K562 (cell line): ENCODE data around the gene HSD17B10. TPM values are rescaled to one million over a fixed set of nuclear protein-coding genes. Genes with fewer than 3 reads are reported as not detected.

Source experiments
- ATAC-seq: fragments of 200-7000 bp; cut with Tn5 transposase; 3 replicates; pipeline ENCODE4 v1.9.1; 2020; ENCODE audit warnings: moderate library complexity
- BruUV-seq: library from RNA; stranded (reverse); fragments of 400-500 nt; replicated peaks from 2 replicates; lab custom pipeline; 2021; lab: Mats Ljungman, UMichigan
- CTCF ChIA-PET: fragments of 300-600 bp; formaldehyde crosslinking; extraction: SDS; loops from one replicate; lab custom pipeline; 2021; ENCODE audit warnings: low intra/inter-chr PET ratio; lab: Yijun Ruan, JAX
- POLR2A ChIA-PET: fragments of 300-600, 350-650 bp; sonication (Branson Sonifier 250); formaldehyde crosslinking; extraction: SDS; loops from one replicate; lab custom pipeline; 2021; ENCODE audit warnings: antibody characterized with exemption, inconsistent platforms; lab: Yijun Ruan, JAX
- DNase-seq, 4 experiments: peaks; one replicate each; pipeline versions ENCODE4 v3.0.0 to v3.0.0-alpha.2; 2011 to 2018; ENCODE audit warnings: low spot score in 3 of 4, mixed read lengths in 3 of 4; ENCODE audit errors: extremely low read depth in 1 of 4
- FAIRE-seq: peaks from 2 replicates; lab custom pipeline; 2011; peaks lifted over from hg19 to GRCh38; lab: Jason Lieb, UNC
- H2AFZ ChIP-seq: 2 replicates; pipeline ENCODE4 v1.6.0; 2011; ENCODE audit warnings: low read depth, low read length, control low read depth, inconsistent platforms
- H3K27ac ChIP-seq: fragments of 200-600 bp; 3 replicates; pipeline ENCODE4 v1.8.0; 2011; ENCODE audit warnings: low read depth, mild to moderate bottlenecking, control low read depth, inconsistent platforms, low read length, moderate library complexity, mixed read lengths; ENCODE audit errors: extremely low read depth
- H3K27me3 ChIP-seq, 2 experiments: fragments of 300-600 bp in 1 of 2; 2 replicates in 1 of 2; 3 replicates in 1 of 2; pipeline versions ENCODE4 v1.6.0 to v1.8.0; 2011; ENCODE audit warnings: inconsistent platforms in 2 of 2, low read length in 2 of 2, mild to moderate bottlenecking in 1 of 2, mixed read lengths in 1 of 2, moderate library complexity in 1 of 2; ENCODE audit not compliant: control insufficient read depth in 2 of 2, insufficient read depth in 2 of 2
- H3K36me3 ChIP-seq: fragments of 300-600 bp; 3 replicates; pipeline ENCODE4 v1.8.0; 2011; ENCODE audit warnings: mild to moderate bottlenecking, low read length, inconsistent platforms; ENCODE audit not compliant: control insufficient read depth, insufficient read depth
- H3K4me1 ChIP-seq, 2 experiments: fragments of 200-600 bp in 1 of 2; replicated peaks in 1 of 2; 2 replicates in 1 of 2; 3 replicates in 1 of 2; pipeline versions ENCODE4 v1.5.1 to v1.8.0; 2011; ENCODE audit warnings: inconsistent platforms in 2 of 2, low read length in 2 of 2, mild to moderate bottlenecking in 1 of 2, mixed read lengths in 1 of 2, moderate library complexity in 1 of 2; ENCODE audit not compliant: control insufficient read depth in 2 of 2, insufficient read depth in 2 of 2
- H3K4me2 ChIP-seq: 2 replicates; pipeline ENCODE4 v1.6.1; 2011; ENCODE audit warnings: low read length, control low read depth, inconsistent platforms, mixed read lengths; ENCODE audit not compliant: insufficient read depth
- H3K4me3 ChIP-seq: fragments of 200-600 bp; sonication (generic), shearing (Covaris generic); 2 replicates; pipeline ENCODE4 v1.5.1; 2016; ENCODE audit warnings: control low read depth, inconsistent platforms
- H3K79me2 ChIP-seq: fragments of 200-600 bp; 3 replicates; pipeline ENCODE4 v1.8.0; 2011; ENCODE audit warnings: low read length, inconsistent platforms; ENCODE audit not compliant: control insufficient read depth, insufficient read depth
- H3K9ac ChIP-seq, 2 experiments: 2 replicates each; pipeline versions ENCODE4 v1.6.0 to v1.6.1; 2011; ENCODE audit warnings: low read depth in 2 of 2, low read length in 2 of 2, control low read depth in 1 of 2, inconsistent platforms in 1 of 2, mild to moderate bottlenecking in 1 of 2, mixed read lengths in 1 of 2; ENCODE audit not compliant: insufficient read depth in 1 of 2
- H3K9me1 ChIP-seq: one replicate; pipeline ENCODE4 v1.6.0; 2011; ENCODE audit warnings: inconsistent platforms, mild to moderate bottlenecking, low read length, moderate library complexity; ENCODE audit not compliant: control insufficient read depth, insufficient read depth
- H3K9me3 ChIP-seq: replicated peaks from 2 replicates; pipeline ENCODE4 v1.5.1; 2011; ENCODE audit warnings: low read depth, low read length, inconsistent platforms; ENCODE audit not compliant: control insufficient read depth, insufficient read depth
- H4K20me1 ChIP-seq: replicated peaks from 2 replicates; pipeline ENCODE4 v1.6.1; 2011; ENCODE audit warnings: low read length, inconsistent platforms, mixed read lengths; ENCODE audit not compliant: control insufficient read depth, insufficient read depth
- ARID4B ChIP-seq: sonication (generic); formaldehyde crosslinking; IDR thresholded peaks from 2 replicates; pipeline ENCODE4 v1.8.0; 2022; ENCODE audit warnings: mild to moderate bottlenecking, missing genetic modification reagents
- CREB1 ChIP-seq, 2 experiments: sonication (generic) in 1 of 2; formaldehyde crosslinking in 1 of 2; IDR thresholded peaks; 2 replicates each; pipeline versions ENCODE4 v1.6.1 to v1.8.0; 2012 to 2022; ENCODE audit warnings: inconsistent platforms in 1 of 2, mild to moderate bottlenecking in 1 of 2, missing genetic modification reagents in 1 of 2, moderate library complexity in 1 of 2
- E2F4 ChIP-seq: sonication (generic); formaldehyde crosslinking; IDR thresholded peaks from 2 replicates; pipeline ENCODE4 v1.8.0; 2022; ENCODE audit warnings: mild to moderate bottlenecking, low read depth, missing genetic modification reagents
- ELF2 ChIP-seq: fragments of 250-450 bp; sonication (Bioruptor Pico); IDR thresholded peaks from 2 replicates; pipeline ENCODE4 v1.5.0; 2021; ENCODE audit warnings: mild to moderate bottlenecking
- FOXA3 ChIP-seq, 2 experiments: fragments of 450-650 bp in 1 of 2; sonication (generic) in 1 of 2; formaldehyde crosslinking; IDR thresholded peaks in 1 of 2; conservative IDR thresholded peaks in 1 of 2; 2 replicates each; pipeline versions ENCODE4 v1.4.0 to v1.8.0; 2020 to 2022; ENCODE audit warnings: mild to moderate bottlenecking in 2 of 2, missing genetic modification reagents in 1 of 2
- GABPA ChIP-seq: fragments of 200-800 bp; sonication (Bioruptor generic); conservative IDR thresholded peaks from 2 replicates; pipeline ENCODE4 v1.6.1; 2016; ENCODE audit warnings: low read depth, missing genetic modification characterization, missing compliant biosample characterization
- GABPB1 ChIP-seq: sonication (generic); formaldehyde crosslinking; IDR thresholded peaks from 2 replicates; pipeline ENCODE4 v1.8.0; 2022; ENCODE audit warnings: mild to moderate bottlenecking, missing genetic modification reagents
- NCOA1 ChIP-seq: fragments of 450-650 bp; IDR thresholded peaks from 2 replicates; pipeline ENCODE4 v1.6.1; 2016; ENCODE audit warnings: low read depth
- PHF8 ChIP-seq: fragments of 200-600 bp; sonication (generic); IDR thresholded peaks from 2 replicates; pipeline ENCODE4 v1.6.1; 2012; ENCODE audit warnings: mixed run types, mild to moderate bottlenecking, inconsistent platforms, low read length, moderate library complexity, borderline replicate concordance
- SAP30 ChIP-seq: fragments of 200-600 bp; sonication (generic); IDR thresholded peaks from 2 replicates; pipeline ENCODE4 v1.6.1; 2012; ENCODE audit warnings: borderline replicate concordance, low read depth, mild to moderate bottlenecking, moderate library complexity, low read length, control low read depth, inconsistent platforms; ENCODE audit not compliant: insufficient read depth, poor library complexity, severe bottlenecking
- ZNF398 ChIP-seq: fragments of 250-450 bp; sonication (Bioruptor Pico); IDR thresholded peaks from 2 replicates; pipeline ENCODE4 v1.8.0; 2021; ENCODE audit warnings: moderate library complexity, mild to moderate bottlenecking, inconsistent platforms
- ZNF431 ChIP-seq: sonication (generic); formaldehyde crosslinking; IDR thresholded peaks from 2 replicates; pipeline ENCODE4 v1.8.0; 2022; ENCODE audit warnings: mild to moderate bottlenecking, missing genetic modification reagents
- WGBS: fragments of 100-300 bp; shearing (Covaris generic); methylation state at CpG from one replicate; pipeline ENCODE4 v1.1.6; 2016; ENCODE audit warnings: low coverage, mixed read lengths; ENCODE audit not compliant: insufficient coverage; ENCODE audit errors: missing lambda C conversion rate; 5-methylcytosine and 5-hydroxymethylcytosine counted together
- in situ Hi-C: fragments of 300-500 bp; cut with MboI; formaldehyde crosslinking; loops from 4 replicates; pipeline ENCODE4 v1.15.0; 2018; ENCODE audit warnings: inconsistent platforms, mixed read lengths
- intact Hi-C: fragments of 100-400 bp; cut with micrococcal nuclease; formaldehyde crosslinking; loops from 2 replicates; pipeline ENCODE4 v1.14.2; 2022
- polyA plus RNA-seq, 8 experiments: library from polyadenylated mRNA; depleted of rRNA in 4 of 8; stranded (reverse) in 5 of 8; unstranded in 3 of 8; fragments of >200 nt; fragmentation: Nextera tagmentation in 2 of 8; fragmentation: Illumina TruSeq in 1 of 8; extraction: Ambion mirVana in 2 of 8; extraction: Trizol in 1 of 8; gene quantifications; 2 replicates each; pipeline versions ENCODE4 v1.2.1 to v1.2.3, GENCODE V29; 2011 to 2014; ENCODE audit warnings: inconsistent platforms in 1 of 8, missing spikeins in 1 of 8
- total RNA-seq, 7 experiments: library from RNA; depleted of rRNA in 6 of 7; stranded (reverse); fragments of >200 nt in 6 of 7; fragmentation: Illumina TruSeq in 2 of 7; extraction: Trizol in 2 of 7; gene quantifications; 2 replicates each; pipeline versions ENCODE4 v1.2.1 to v1.2.3, GENCODE V29; 2011 to 2021; ENCODE audit warnings: low replicate concordance in 1 of 7
- TF ChIP-seq, protein P1 (sequence below): fragments of 250-450 bp; sonication (Bioruptor Pico); IDR thresholded peaks from 2 replicates; pipeline ENCODE4 v1.8.0; 2021; ENCODE audit warnings: moderate library complexity, mild to moderate bottlenecking, inconsistent platforms

The HSD17B10 gene
- total and polyA plus RNA-seq, 9 of the 15 experiments (the other 6 are each of a cell fraction or from before 2014, with no cell fraction given), result 45.3 to 221 (median 186) TPM

DNA sequence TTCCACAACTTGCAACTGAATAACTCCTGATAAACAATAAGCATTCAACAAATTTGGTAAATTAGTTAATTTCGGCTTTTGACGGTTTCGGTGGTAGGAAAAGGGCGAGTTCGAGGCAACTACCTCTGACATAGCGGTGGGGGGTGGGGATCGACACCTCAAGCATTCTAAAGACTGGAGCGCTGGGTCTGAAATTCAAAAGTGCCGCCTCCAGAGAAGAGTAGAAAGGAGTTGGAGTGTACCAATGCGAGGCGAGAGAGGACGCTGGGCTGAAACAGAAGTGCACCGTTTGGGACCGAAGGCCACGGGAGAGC lies 12.4 kb downstream of the HSD17B10 start:
- whole genome bisulfite sequencing, result 0% methylated on average over 7 of the region's 15 CpGs
- intact Hi-C loops, result no loop called here
- no peak for FAIRE-seq
- DNase-seq, result no peak
- POLR2A ChIA-PET, result interaction anchor here (0.6 to 4.1 kb wide), 22 partner anchors 9 to 339 kb away, joined by 3 to 37 read pairs (median 4); partner anchors contain the start of gene HSD17B10
- Histone ChIP-seq H3K4me3 (peak overlapping the region; percentile 90), H3K4me1 (peaks cover 4 to 9% of the 10 kb centered on the region in 2 experiments; a peak in 4 of 5 replicates), H2AFZ (peak overlapping the region; percentile 95), H3K9me1 (no peaks in the 10 kb centered on the region), H3K79me2 (peaks cover 56% of the 10 kb centered on the region), H3K36me3 (peaks cover 35% of the 10 kb centered on the region), H3K4me2 (peak overlapping the region; percentile 93), H3K9ac (peak overlapping the region; percentile 100), H4K20me1 (peaks cover 19% of the 10 kb centered on the region), H3K9me3 (no peaks in the 10 kb centered on the region), H3K27me3 (no peaks in the 10 kb centered on the region), H3K27ac (peak overlapping the region; percentile 100)
- BruUV-seq, result no TSS peak
- in situ Hi-C loops, result no loop called here
- CTCF ChIA-PET, result interaction anchor here (0.6 kb wide), 1 partner anchor 1740 kb away, joined by 3 read pairs; no protein-coding TSS in a partner anchor
- ATAC-seq, result no peak; the same call in 2 of the 3 replicates
- TF ChIP-seq ZNF431 (no peak), SAP30 (peak; percentile 83), ELF2 (CRISPR knock-in tag) (no peak), GABPA (tag) (no peak), GABPB1 (CRISPR knock-in tag) (no peak), FOXA3 (CRISPR knock-in tag; conservative IDR thresholded peaks at IDR 0.05 in 1 of 2, IDR thresholded peaks at IDR 0.05 in 1 of 2) (no peak), ARID4B (peak; percentile 80; the same call in 1 of the 2 replicates), NCOA1 (0 out of 2 replicates have a peak, but pooled peaks have one; percentile 32), PHF8 (0 out of 2 replicates have a peak, but pooled peaks have one; percentile 64), ZNF398 (CRISPR knock-in tag) (no peak), E2F4 (CRISPR knock-in tag) (peak; percentile 88), CREB1 (IDR thresholded peaks at IDR 0.05) (no peak), CREB1 (CRISPR knock-in tag; IDR thresholded peaks at IDR 0.05) (0 out of 2 replicates have a peak, but pooled peaks have one; percentile 9)
- TF ChIP-seq, protein P1, sequence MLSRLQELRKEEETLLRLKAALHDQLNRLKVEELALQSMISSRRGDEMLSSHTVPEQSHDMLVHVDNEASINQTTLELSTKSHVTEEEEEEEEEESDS (CRISPR knock-in tag), result no peak
